IPS-15b (cell line): ENCODE results near the gene STRIP2.
"Not testable (repeated sequence)": the region's sequence is repeated elsewhere in the genome, so short reads cannot be mapped to it uniquely, and the experiment has no call there.

Experiments used
- H3K27me3 ChIP-seq: one replicate; pipeline ENCODE4 v1.6.1; 2013; ENCODE audit warnings: low read length; ENCODE audit not compliant: control insufficient read depth, insufficient read depth
- H3K36me3 ChIP-seq: one replicate; pipeline ENCODE4 v1.6.1; 2013; ENCODE audit warnings: low read length; ENCODE audit not compliant: control insufficient read depth, insufficient read depth
- H3K4me1 ChIP-seq: one replicate; pipeline ENCODE4 v1.6.1; 2013; ENCODE audit warnings: mild to moderate bottlenecking, low read length; ENCODE audit not compliant: control insufficient read depth, insufficient read depth
- H3K4me3 ChIP-seq: one replicate; pipeline ENCODE4 v1.5.1; 2013; ENCODE audit warnings: low read depth, low read length
- H3K9ac ChIP-seq: one replicate; pipeline ENCODE4 v1.6.1; 2013; ENCODE audit warnings: low read depth, mild to moderate bottlenecking, low read length
- H3K9me3 ChIP-seq: one replicate; pipeline ENCODE4 v1.6.1; 2013; ENCODE audit warnings: mild to moderate bottlenecking, low read length; ENCODE audit not compliant: control insufficient read depth, insufficient read depth

The STRIP2 gene

DNA sequence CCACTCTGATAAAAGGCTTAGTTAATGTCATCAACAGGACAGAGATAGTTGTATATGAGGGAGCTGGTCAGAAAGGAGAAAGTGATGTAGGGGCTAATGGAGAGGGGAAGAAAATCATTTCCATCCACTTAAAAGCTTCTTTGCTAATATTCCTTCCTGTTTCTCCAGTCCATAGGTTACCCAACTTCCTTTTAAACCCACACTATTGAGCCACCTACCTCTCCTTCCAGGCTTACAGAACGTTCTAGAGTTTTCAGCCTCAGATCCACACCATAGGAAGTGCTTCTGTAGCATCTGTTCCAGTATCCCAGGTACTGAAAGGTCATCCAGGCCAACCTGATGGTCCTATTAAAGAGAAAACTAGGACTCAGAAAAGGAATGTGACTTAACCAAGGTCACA, 28.2 kb downstream of the STRIP2 start:
- peaks cover 20% of the 10 kb centered on the region for H3K36me3 ChIP-seq
- H3K4me1 ChIP-seq, result no peaks in the 10 kb centered on the region
- H3K4me3 ChIP-seq, result no peak overlapping the region
- H3K27me3 ChIP-seq, result no peaks in the 10 kb centered on the region
- H3K9me3 ChIP-seq, result no peaks in the 10 kb centered on the region
- no peak overlapping the region for H3K9ac ChIP-seq

DNA sequence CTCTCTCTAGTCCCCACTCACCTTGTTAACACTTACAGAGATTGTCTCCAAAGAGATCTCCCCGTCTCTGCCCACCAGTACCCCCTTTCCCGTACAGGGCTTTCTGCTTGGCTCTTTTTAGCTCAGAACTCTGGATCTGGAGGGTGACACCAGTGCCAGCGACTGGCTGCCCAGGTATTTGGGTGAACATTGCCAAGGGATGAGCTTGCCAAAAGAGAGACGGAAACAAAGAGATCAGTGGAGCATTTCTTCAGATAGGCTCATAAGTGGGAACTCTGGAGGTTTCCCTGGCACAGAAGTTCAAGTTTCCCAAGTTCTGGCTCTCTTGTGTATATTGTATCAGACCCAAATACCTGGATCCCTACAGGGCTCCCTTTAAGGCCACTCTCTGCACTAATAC, 30.0 kb downstream of the STRIP2 start:
- Histone ChIP-seq H3K9me3 (no peaks in the 10 kb centered on the region), H3K4me3 (no peak overlapping the region), H3K4me1 (no peaks in the 10 kb centered on the region), H3K36me3 (peaks cover 20% of the 10 kb centered on the region), H3K27me3 (no peaks in the 10 kb centered on the region), H3K9ac (no peak overlapping the region)

DNA sequence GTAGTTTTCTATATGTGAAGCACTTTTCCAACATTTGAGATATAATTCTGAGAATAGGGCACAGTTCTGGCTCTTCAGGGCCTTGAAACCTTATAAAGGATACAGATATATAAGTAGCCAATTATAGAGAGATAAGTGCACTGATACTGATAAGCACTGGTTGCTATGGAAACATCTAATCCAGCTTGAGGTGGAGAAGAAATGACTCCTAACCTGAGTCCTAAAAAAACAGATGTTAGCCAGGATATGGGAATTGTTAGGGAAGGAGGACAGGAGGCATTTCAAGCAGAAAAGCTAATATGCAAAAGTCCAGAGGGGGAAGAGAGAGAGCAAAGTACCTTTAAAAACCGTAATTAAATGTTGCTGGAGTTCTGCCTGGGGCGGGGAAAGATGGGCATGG, 30.8 kb downstream of the STRIP2 start:
- no peak overlapping the region for H3K9ac ChIP-seq
- no peaks in the 10 kb centered on the region for H3K9me3 ChIP-seq
- peaks cover under 1% of the 10 kb centered on the region for H3K4me1 ChIP-seq
- no peak overlapping the region for H3K4me3 ChIP-seq
- H3K27me3 ChIP-seq, result no peaks in the 10 kb centered on the region
- peaks cover 19% of the 10 kb centered on the region for H3K36me3 ChIP-seq

DNA sequence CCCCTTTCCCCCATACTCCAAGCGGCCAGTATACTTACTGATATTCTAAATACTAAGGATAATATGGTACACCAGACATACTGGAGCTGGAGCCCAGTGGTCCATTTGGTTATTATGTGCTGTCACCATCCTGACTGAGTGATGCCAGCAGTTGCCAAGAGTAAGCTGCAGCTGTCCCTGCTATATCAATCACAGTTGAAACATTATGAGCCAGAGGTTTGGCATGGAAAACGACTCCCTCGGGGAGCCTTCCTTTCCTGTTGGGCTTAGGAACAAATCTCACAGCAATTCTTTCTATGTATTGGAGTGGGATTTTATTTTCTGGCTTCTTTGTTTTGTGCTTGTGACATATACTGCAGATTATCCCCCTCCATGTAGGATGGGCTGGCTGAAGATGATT, 32.6 kb downstream of the STRIP2 start:
- H3K9me3 ChIP-seq, result no peaks in the 10 kb centered on the region
- no peak overlapping the region for H3K9ac ChIP-seq
- H3K27me3 ChIP-seq, result no peaks in the 10 kb centered on the region
- no peak overlapping the region for H3K4me3 ChIP-seq
- peaks cover 6% of the 10 kb centered on the region for H3K4me1 ChIP-seq
- H3K36me3 ChIP-seq, result peaks cover 16% of the 10 kb centered on the region

DNA sequence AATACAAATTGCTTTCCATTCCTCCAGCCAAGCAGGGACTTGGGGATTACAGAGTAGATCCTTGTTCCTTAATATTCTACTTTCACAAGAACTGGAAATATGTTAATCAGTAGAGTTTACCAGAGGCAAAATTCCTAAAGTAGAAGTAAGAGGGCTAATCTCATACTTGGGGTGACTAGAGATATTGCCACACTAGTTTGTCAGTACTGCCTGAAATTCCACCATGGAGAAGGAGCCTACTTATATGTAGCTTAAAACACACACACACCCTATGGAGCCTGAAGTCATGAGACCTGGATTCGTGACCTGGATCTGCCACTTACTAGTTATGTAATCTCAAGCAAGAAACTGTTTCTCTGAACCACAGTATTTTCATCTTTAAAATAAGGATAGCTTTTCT, 33.9 kb downstream of the STRIP2 start:
- H3K9ac ChIP-seq, result no peak overlapping the region
- no peaks in the 10 kb centered on the region for H3K27me3 ChIP-seq
- no peak overlapping the region for H3K4me3 ChIP-seq
- peaks cover 6% of the 10 kb centered on the region for H3K4me1 ChIP-seq
- H3K9me3 ChIP-seq, result no peaks in the 10 kb centered on the region
- H3K36me3 ChIP-seq, result peaks cover 10% of the 10 kb centered on the region

DNA sequence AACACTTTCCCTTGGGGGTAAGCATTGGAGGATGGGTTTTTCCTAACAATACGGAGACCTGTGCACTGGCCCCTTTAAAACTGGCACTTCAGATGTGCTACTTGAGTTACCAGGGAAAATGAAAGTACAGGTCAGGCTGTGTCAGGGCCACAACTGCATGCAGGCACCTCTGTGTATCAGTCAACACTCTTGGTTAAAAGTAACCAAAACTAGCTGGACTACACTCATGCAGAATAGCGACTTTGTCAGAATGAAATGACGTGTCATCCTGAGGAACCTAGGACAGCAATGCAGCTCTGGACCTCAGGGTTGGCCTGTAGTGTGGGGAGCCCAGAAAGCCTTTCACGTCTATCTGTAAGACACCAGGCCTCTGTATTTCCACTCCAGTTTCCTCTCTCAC, 34.3 kb downstream of the STRIP2 start:
- H3K4me1 ChIP-seq, result peaks cover 6% of the 10 kb centered on the region
- H3K36me3 ChIP-seq, result peaks cover 10% of the 10 kb centered on the region
- H3K9ac ChIP-seq, result no peak overlapping the region
- no peaks in the 10 kb centered on the region for H3K27me3 ChIP-seq
- H3K4me3 ChIP-seq, result no peak overlapping the region
- H3K9me3 ChIP-seq, result no peaks in the 10 kb centered on the region

DNA sequence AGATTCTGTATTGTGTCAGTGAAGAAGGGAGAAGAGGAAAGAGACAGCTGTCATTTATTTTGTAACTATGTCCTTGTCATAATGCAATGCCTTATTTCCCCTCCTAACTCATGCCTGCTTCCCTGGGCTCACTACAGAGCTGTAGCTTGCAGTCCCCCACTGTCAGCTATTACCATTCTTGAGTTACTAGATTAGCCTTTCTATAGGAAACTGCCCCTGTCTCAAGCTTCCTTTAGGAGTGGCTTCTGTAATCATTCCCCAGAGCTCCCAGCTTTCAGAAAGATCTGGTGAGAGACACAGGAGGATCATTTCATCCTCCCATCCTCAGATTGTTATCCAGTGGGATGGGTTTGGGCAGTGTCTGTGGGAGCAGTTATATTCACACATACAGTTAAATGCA, 35.7 kb downstream of the STRIP2 start:
- Histone ChIP-seq H3K27me3 (no peaks in the 10 kb centered on the region), H3K4me1 (peaks cover 6% of the 10 kb centered on the region), H3K4me3 (no peak overlapping the region), H3K9me3 (no peaks in the 10 kb centered on the region), H3K9ac (no peak overlapping the region), H3K36me3 (no peaks in the 10 kb centered on the region)

DNA sequence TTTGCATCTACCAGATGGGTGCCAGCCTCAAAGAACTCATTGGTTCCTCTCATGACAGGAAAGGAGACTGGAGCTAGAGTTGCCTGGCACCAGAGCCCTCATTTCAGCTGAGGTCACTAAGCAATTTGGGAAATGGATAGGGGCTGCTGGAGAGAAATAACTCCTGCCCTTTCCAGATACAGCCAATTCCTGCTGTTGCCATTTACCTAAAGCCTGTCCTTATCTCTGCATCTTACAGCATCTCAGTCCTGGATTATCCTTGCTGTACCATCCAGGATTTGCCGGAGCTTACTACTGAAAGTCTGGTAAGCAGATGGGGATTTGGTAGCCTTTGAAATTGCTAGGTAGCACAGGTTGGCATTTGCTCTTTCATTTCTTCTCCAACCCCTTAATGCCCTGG, 36.2 kb downstream of the STRIP2 start:
- H3K4me3 ChIP-seq, result no peak overlapping the region
- no peaks in the 10 kb centered on the region for H3K27me3 ChIP-seq
- H3K4me1 ChIP-seq, result peaks cover 6% of the 10 kb centered on the region
- H3K36me3 ChIP-seq, result no peaks in the 10 kb centered on the region
- no peak overlapping the region for H3K9ac ChIP-seq
- no peaks in the 10 kb centered on the region for H3K9me3 ChIP-seq

DNA sequence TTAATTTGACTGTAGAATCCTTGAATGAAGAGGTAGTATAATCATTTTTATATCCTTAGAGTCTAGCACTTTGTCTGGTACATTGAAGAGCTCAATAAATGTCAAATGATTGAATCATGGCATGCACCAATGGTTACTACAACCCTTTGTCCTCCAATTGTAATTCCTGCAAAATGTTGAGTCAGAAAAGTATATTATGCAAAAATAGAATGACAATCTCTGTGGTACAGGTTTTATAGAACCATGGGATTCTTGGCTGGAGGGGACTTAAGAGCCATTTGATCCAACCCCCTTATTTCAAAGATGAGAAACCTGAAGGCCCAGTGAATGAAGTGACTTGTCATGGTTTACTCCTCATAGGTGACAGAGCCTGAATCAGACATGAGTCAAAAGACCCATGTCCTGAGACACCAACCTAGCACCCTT, 37.2 kb downstream of the STRIP2 start:
- no peak overlapping the region for H3K4me3 ChIP-seq
- no peaks in the 10 kb centered on the region for H3K36me3 ChIP-seq
- no peaks in the 10 kb centered on the region for H3K27me3 ChIP-seq
- peaks cover 6% of the 10 kb centered on the region for H3K4me1 ChIP-seq
- no peaks in the 10 kb centered on the region for H3K9me3 ChIP-seq
- no peak overlapping the region for H3K9ac ChIP-seq

DNA sequence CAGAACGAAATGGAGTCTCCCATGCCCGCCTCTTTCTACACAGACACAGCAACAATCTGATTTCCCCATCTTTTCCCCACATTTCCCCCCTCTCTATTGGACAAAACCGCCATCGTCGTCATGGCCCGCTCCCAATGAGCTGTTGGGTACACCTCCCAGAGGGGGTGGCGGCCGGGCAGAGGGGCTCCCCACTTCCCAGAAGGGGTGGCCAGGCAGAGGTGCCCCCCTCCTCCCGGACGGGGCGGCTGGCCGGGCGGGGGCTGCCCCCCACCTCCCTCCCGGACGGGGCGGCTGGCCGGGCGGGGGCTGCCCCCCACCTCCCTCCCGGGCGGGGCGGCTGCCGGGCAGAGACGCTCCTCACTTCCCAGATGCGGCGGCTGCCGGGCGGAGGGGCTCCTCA, 41.7 kb downstream of the STRIP2 start:
- H3K27me3 ChIP-seq, H3K36me3 ChIP-seq, H3K9ac ChIP-seq, H3K4me1 ChIP-seq, H3K4me3 ChIP-seq, H3K9me3 ChIP-seq: not testable (repeated sequence)

DNA sequence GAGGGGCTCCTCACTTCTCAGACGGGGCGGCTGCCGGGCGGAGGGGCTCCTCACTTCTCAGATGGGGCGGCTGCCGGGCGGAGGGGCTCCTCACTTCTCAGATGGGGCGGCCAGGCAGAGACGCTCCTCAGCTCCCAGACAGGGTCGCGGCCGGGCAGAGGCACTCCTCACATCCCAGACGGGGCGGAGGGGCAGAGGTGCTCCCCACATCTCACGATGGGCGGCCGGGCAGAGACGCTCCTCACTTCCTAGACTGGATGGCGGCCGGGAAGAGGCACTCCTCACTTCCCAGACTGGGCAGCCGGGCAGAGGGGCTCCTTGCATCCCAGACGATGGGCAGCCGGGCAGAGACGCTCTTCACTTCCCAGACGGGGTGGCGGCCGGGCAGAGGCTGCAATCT, 42.2 kb downstream of the STRIP2 start:
- H3K9me3 ChIP-seq, H3K4me3 ChIP-seq, H3K9ac ChIP-seq, H3K27me3 ChIP-seq, H3K36me3 ChIP-seq, H3K4me1 ChIP-seq: not testable (repeated sequence)

DNA sequence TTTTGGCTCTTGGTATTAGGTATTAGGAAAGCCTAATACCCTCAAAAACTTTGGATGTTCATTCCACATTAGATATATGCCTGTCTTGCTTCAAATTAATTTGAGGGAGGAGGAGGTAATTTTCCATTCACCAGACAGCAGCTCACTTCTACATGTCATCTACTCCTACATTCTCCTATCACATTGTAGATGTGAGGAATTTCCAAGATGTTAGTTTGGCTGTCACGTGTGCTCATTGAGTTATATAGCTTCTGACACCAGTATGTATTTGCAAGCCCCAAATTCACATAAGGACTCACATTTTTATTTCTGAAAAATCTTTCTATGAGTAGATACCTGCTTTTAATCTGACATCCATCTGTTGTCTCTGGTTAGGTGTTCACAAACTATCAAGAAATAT, 45.6 kb downstream of the STRIP2 start:
- H3K9ac ChIP-seq, result no peak overlapping the region
- no peaks in the 10 kb centered on the region for H3K27me3 ChIP-seq
- no peaks in the 10 kb centered on the region for H3K9me3 ChIP-seq
- H3K4me1 ChIP-seq, result no peaks in the 10 kb centered on the region
- no peaks in the 10 kb centered on the region for H3K36me3 ChIP-seq
- no peak overlapping the region for H3K4me3 ChIP-seq
